SK-N-SH (cell line): ENCODE results near the gene OSGIN1. TPM values are rescaled to one million over a fixed set of nuclear protein-coding genes. Genes with fewer than 3 reads are reported as not detected.
A peak's percentile ranks its signal among the peaks of the same experiment; 100 is the strongest.
"Not testable (repeated sequence)": the region's sequence is repeated elsewhere in the genome, so short reads cannot be mapped to it uniquely, and the experiment has no call there.

Experiments
- CTCF ChIA-PET: fragments of 300-600, 350-600 bp; formaldehyde crosslinking; extraction: SDS; loops from one replicate; lab custom pipeline; 2021; lab: Yijun Ruan, JAX
- POLR2A ChIA-PET: fragments of 350-600 bp; sonication (Branson Sonifier 250); formaldehyde crosslinking; extraction: SDS; loops from one replicate; lab custom pipeline; 2020; ENCODE audit warnings: antibody characterized with exemption, inconsistent platforms; lab: Yijun Ruan, JAX
- DNase-seq: peaks from one replicate; pipeline ENCODE4 v3.0.0; 2012
- H2AFZ ChIP-seq: fragments of 200-600 bp; sonication (generic); 2 replicates; pipeline ENCODE4 v1.8.1; 2016; ENCODE audit warnings: antibody characterized with exemption, mild to moderate bottlenecking, low read depth
- H3F3A ChIP-seq: fragments of 200-600 bp; sonication (generic); replicated peaks from 2 replicates; pipeline ENCODE3; 2016; ENCODE audit warnings: antibody characterized with exemption, mild to moderate bottlenecking; ENCODE audit not compliant: insufficient read depth
- H3K27ac ChIP-seq, 2 experiments: fragments of 200-500 bp in 1 of 2; fragments of 200-600 bp in 1 of 2; sonication (Bioruptor generic) in 1 of 2; sonication (generic), shearing (Covaris generic) in 1 of 2; 2 replicates each; pipeline versions ENCODE4 v1.5.1 to v1.6.1; 2014 to 2016; ENCODE audit warnings: low read depth in 2 of 2, inconsistent platforms in 1 of 2, low read length in 1 of 2, mild to moderate bottlenecking in 1 of 2, mixed read lengths in 1 of 2
- H3K27me3 ChIP-seq: fragments of 200-600 bp; sonication (generic), shearing (Covaris generic); 2 replicates; pipeline ENCODE4 v1.6.1; 2016; ENCODE audit warnings: mixed run types; ENCODE audit not compliant: insufficient read depth
- H3K36me3 ChIP-seq, 2 experiments: fragments of 200-500 bp in 1 of 2; fragments of 200-600 bp in 1 of 2; sonication (Bioruptor generic) in 1 of 2; sonication (generic) in 1 of 2; replicated peaks in 1 of 2; 2 replicates each; pipeline versions ENCODE3 to v1.5.1; 2014 to 2016; ENCODE audit warnings: low read length in 1 of 2, mild to moderate bottlenecking in 1 of 2; ENCODE audit not compliant: insufficient read depth in 2 of 2, control insufficient read depth in 1 of 2
- H3K4me1 ChIP-seq, 2 experiments: fragments of 200-500 bp in 1 of 2; fragments of 200-600 bp in 1 of 2; sonication (Bioruptor generic) in 1 of 2; sonication (generic), shearing (Covaris generic) in 1 of 2; 2 replicates each; pipeline versions ENCODE4 v1.5.1 to v1.6.1; 2014 to 2016; ENCODE audit warnings: low read depth in 1 of 2, low read length in 1 of 2, mixed run types in 1 of 2; ENCODE audit not compliant: insufficient read depth in 2 of 2, control insufficient read depth in 1 of 2
- H3K4me2 ChIP-seq: fragments of 200-600 bp; sonication (generic), shearing (Covaris generic); 2 replicates; pipeline ENCODE4 v1.6.1; 2017; ENCODE audit warnings: mixed run types
- H3K4me3 ChIP-seq, 2 experiments: fragments of 200-500 bp in 1 of 2; fragments of 200-600 bp in 1 of 2; sonication (Bioruptor generic) in 1 of 2; sonication (generic), shearing (Covaris generic) in 1 of 2; 2 replicates each; pipeline versions ENCODE4 v1.5.1 to v1.8.1; 2014 to 2016; ENCODE audit warnings: low read depth in 2 of 2, inconsistent platforms in 1 of 2, low read length in 1 of 2, mild to moderate bottlenecking in 1 of 2, mixed read lengths in 1 of 2, moderate library complexity in 1 of 2
- H3K79me2 ChIP-seq: fragments of 200-600 bp; sonication (generic); 2 replicates; pipeline ENCODE4 v1.8.1; 2017; ENCODE audit warnings: mild to moderate bottlenecking; ENCODE audit not compliant: insufficient read depth
- H3K9ac ChIP-seq: fragments of 200-600 bp; sonication (generic); 2 replicates; pipeline ENCODE4 v1.6.1; 2017; ENCODE audit warnings: mixed run types
- H3K9me2 ChIP-seq: fragments of 200-600 bp; sonication (generic); 2 replicates; pipeline ENCODE4 v1.6.1; 2017; ENCODE audit warnings: mixed run types
- H3K9me3 ChIP-seq: fragments of 200-600 bp; sonication (generic); 2 replicates; pipeline ENCODE4 v1.6.1; 2017; ENCODE audit warnings: mixed run types, mild to moderate bottlenecking, moderate library complexity
- H4K20me1 ChIP-seq: fragments of 200-600 bp; sonication (generic); 2 replicates; pipeline ENCODE4 v1.6.1; 2017; ENCODE audit warnings: mild to moderate bottlenecking, mixed run types; ENCODE audit not compliant: insufficient read depth
- EP300 ChIP-seq, 2 experiments: IDR thresholded peaks; 2 replicates each; pipeline versions ENCODE4 v1.4.0 to v1.6.1; 2012; ENCODE audit warnings: borderline replicate concordance in 1 of 2, low read depth in 1 of 2, low read length in 1 of 2
- EZH2phosphoT487 ChIP-seq: fragments of 200-600 bp; sonication (generic); IDR thresholded peaks from 2 replicates; pipeline ENCODE4 v1.6.1; 2017; ENCODE audit warnings: low read depth, mixed run types, mild to moderate bottlenecking, antibody characterized with exemption, moderate library complexity, borderline replicate concordance
- FOXM1 ChIP-seq: IDR thresholded peaks from 2 replicates; pipeline ENCODE4 v1.4.0; 2012; ENCODE audit warnings: low read depth, mild to moderate bottlenecking
- JUND ChIP-seq: IDR thresholded peaks from 2 replicates; pipeline ENCODE4 v1.4.0; 2012
- MAX ChIP-seq: IDR thresholded peaks from 2 replicates; pipeline ENCODE4 v1.4.0; 2012; ENCODE audit warnings: low read depth
- MEF2A ChIP-seq: IDR thresholded peaks from 2 replicates; pipeline ENCODE4 v1.4.0; 2012; ENCODE audit warnings: low read depth, borderline replicate concordance
- NFIC ChIP-seq: IDR thresholded peaks from 2 replicates; pipeline ENCODE4 v1.4.0; 2012; ENCODE audit warnings: borderline replicate concordance
- NRF1 ChIP-seq: IDR thresholded peaks from 2 replicates; pipeline ENCODE4 v1.6.1; 2012; ENCODE audit warnings: low read depth, mild to moderate bottlenecking, low read length
- PBX3 ChIP-seq: IDR thresholded peaks from 2 replicates; pipeline ENCODE4; 2012
- POLR2AphosphoS5 ChIP-seq: IDR thresholded peaks from 2 replicates; pipeline ENCODE4 v1.6.1; 2012; ENCODE audit warnings: low read depth, low read length
- REST ChIP-seq: IDR thresholded peaks from 2 replicates; pipeline ENCODE4 v1.6.1; 2012; ENCODE audit warnings: mild to moderate bottlenecking, low read depth, low read length, moderate library complexity
- RXRA ChIP-seq: IDR thresholded peaks from 2 replicates; pipeline ENCODE4 v1.4.0; 2012; ENCODE audit warnings: low read depth, mild to moderate bottlenecking, borderline replicate concordance
- SIN3A ChIP-seq: IDR thresholded peaks from 2 replicates; pipeline ENCODE4 v1.6.1; 2012; ENCODE audit warnings: low read depth, mild to moderate bottlenecking, low read length, moderate library complexity, borderline replicate concordance
- SMC3 ChIP-seq: IDR thresholded peaks from 2 replicates; pipeline ENCODE4 v1.6.1; 2012; ENCODE audit warnings: low read depth, low read length, improper control_type of control experiment
- USF2 ChIP-seq: fragments of 150-350 bp; IDR thresholded peaks from 2 replicates; pipeline ENCODE4 v1.6.1; 2017; ENCODE audit warnings: antibody characterized with exemption, low read length, low read depth, borderline replicate concordance
- ZBTB33 ChIP-seq: IDR thresholded peaks from 2 replicates; pipeline ENCODE4 v1.4.0; 2012; ENCODE audit warnings: low read depth, borderline replicate concordance
- WGBS: methylation state at CpG from one replicate; pipeline ENCODE4 v1.1.6; 2017; ENCODE audit warnings: low lambda C conversion rate; 5-methylcytosine and 5-hydroxymethylcytosine counted together
- polyA plus RNA-seq, 3 experiments: library from polyadenylated mRNA; depleted of rRNA; stranded (reverse); fragments of >200 nt; gene quantifications; 2 replicates each; pipeline ENCODE4 v1.2.3, GENCODE V29; 2012

The OSGIN1 gene
- polyA plus RNA-seq, 1 of the 3 experiments (the other 2 are of a cell fraction), result 4.8 TPM

GRCh38 chr16:83948914-83949723 lies 3.9 kb upstream of the OSGIN1 start (continued):
- TF ChIP-seq USF2 (no peak), MEF2A (no peak), PBX3 (no peak), NFIC (no peak)
- TF ChIP-seq, all 33 proteins: peak for 0

GRCh38 chr16:83949724-83950001 lies 3.4 kb upstream of the OSGIN1 start:
- Histone ChIP-seq H3K4me3 (no peak overlapping the region), H3K9ac (no peak overlapping the region), H3F3A (no peaks in the 10 kb centered on the region), H3K4me1 (peaks cover 5 to 24% of the 10 kb centered on the region in 2 experiments; a peak in 2 of 4 replicates), H4K20me1 (no peaks in the 10 kb centered on the region), H3K9me3 (no peaks in the 10 kb centered on the region), H3K27me3 (no peaks in the 10 kb centered on the region), H2AFZ (no peak overlapping the region), H3K27ac (no peak overlapping the region), H3K36me3 (no peaks in the 10 kb centered on the region), H3K79me2 (no peaks in the 10 kb centered on the region), H3K4me2 (no peak overlapping the region), H3K9me2 (no peaks in the 10 kb centered on the region)
- DNase-seq, result no peak
- POLR2A ChIA-PET, result interaction anchor here (0.6 kb wide), 1 partner anchor 162 kb away, joined by 3 read pairs; no protein-coding TSS in a partner anchor
- 87% methylated on average over 3 of the region's 5 CpGs for WGBS
- CTCF ChIA-PET, result interaction anchor here (1.2 to 1.3 kb wide), 2 partner anchors 24 to 116 kb away, joined by 3 to 4 read pairs; no protein-coding TSS in a partner anchor
- TF ChIP-seq NRF1 (no peak), REST (no peak), SMC3 (no peak), EZH2phosphoT487 (no peak), FOXM1 (no peak), ZBTB33 (no peak), NFIC (no peak), RXRA (no peak), JUND (no peak), USF2 (no peak), MAX (no peak), POLR2AphosphoS5 (no peak), EP300 (IDR thresholded peaks at IDR 0.05; ENCODE audit: borderline replicate concordance in 1 of 2, low read depth in 1 of 2, low read length in 1 of 2) (no peak), SIN3A (no peak)

GRCh38 chr16:83950862-83951399 lies 2.1 kb upstream of the OSGIN1 start:
- peak; percentile 54 for DNase-seq
- H3K79me2 ChIP-seq, H3K9me2 ChIP-seq, H3K27ac ChIP-seq, POLR2A ChIA-PET, H2AFZ ChIP-seq, H3K27me3 ChIP-seq, H3K9ac ChIP-seq, H3K4me3 ChIP-seq, CTCF ChIA-PET, H3F3A ChIP-seq, H3K9me3 ChIP-seq, H4K20me1 ChIP-seq, H3K36me3 ChIP-seq, H3K4me2 ChIP-seq: not testable (repeated sequence)
- 56% methylated on average over 9 of the region's 10 CpGs for WGBS
- peaks cover 9 to 24% of the 10 kb centered on the region in 2 experiments; a peak in 2 of 4 replicates for H3K4me1 ChIP-seq
